ENCODE data around the gene JAM3.

- TF ChIP-seq CTCF (IDR thresholded peaks at IDR 0.05) (no peak), POLR2A (IDR thresholded peaks at IDR 0.05) (no peak)
These were observed 27.5 kb upstream of the JAM3 start for GRCh38 chr11:134041349-134041748.

Measured in breast epithelium (tissue), 3 donors.